CD4-positive, alpha-beta T cell treated with Interleukin-6 for 4 hours (primary cell): ENCODE measurements around the gene VWA5B1.

ENCODE experiments used
- DNase-seq: peaks from one replicate; pipeline ENCODE4 v3.0.0-alpha.2; 2020; ENCODE audit warnings: mixed read lengths

The VWA5B1 gene

DNA sequence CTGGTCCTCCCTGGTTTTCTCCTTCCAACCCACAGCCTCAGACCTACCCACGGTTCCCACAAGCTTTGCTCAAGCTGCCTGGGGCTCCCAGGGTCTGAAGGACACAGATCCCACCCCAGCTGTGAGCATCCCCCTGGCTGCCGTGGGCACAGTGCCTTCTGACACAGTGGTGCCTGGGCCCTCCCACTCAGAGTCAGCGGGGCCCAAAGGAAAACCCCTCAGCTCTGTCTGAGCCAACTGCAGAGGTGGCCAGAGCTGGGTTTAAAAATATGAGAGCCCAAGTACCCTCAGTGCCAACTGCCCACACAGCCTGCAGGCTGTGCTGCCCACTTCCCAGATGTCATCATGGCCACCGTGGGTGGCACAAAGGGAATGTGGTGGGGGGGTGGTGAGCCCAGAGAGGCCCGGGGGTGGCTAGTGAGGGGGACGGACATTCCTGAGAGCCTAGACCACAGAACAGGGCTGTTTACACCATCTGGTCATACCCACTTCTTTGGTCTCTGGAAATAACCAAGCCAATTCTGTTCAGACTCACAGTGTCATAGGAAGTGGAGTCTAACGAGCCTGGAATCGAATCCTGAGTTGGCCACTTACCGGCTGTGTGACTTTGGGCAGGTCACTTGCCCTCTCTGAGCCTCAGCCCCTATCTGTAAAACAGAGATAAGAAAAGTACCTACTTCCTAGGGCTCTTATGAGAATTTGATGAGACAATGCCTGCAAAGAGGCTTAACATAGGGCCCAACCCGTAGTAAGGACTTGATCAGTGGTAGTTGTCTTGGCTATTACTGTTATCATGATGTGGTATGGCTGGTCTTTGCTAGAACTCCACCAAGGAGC is 109.9 kb downstream of the VWA5B1 start:
- DNase-seq = no peak

DNA sequence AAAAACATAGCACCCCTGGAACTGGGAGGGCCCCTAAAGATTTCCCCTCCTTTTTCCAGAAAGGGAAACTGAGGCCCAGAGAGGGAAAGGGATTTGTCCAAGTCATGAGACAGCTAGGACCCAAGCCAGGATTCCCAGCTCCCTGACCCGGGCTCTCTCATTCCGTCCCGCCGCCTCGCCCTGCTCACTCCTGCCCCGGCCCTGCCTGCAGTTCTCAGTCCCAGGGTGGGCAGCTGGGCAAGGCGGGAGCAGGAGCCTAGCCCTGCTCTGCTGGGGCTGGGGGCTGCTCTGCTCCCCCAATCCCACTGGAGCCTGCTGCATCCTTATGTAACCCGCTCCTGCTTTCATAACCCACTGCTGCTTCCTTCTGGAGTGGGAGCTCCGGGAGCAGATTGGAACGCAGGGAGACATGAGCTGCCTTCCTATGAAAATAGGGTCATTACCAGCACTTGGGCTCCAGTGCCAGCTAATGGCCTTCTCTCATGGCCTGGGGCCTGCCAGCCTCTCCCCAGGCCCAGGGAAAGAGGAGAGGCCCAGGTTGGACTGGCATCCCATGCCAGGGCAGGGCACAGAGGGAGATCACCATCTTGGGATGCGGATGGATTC is 110.8 kb downstream of the VWA5B1 start:
- no peak for DNase-seq

DNA sequence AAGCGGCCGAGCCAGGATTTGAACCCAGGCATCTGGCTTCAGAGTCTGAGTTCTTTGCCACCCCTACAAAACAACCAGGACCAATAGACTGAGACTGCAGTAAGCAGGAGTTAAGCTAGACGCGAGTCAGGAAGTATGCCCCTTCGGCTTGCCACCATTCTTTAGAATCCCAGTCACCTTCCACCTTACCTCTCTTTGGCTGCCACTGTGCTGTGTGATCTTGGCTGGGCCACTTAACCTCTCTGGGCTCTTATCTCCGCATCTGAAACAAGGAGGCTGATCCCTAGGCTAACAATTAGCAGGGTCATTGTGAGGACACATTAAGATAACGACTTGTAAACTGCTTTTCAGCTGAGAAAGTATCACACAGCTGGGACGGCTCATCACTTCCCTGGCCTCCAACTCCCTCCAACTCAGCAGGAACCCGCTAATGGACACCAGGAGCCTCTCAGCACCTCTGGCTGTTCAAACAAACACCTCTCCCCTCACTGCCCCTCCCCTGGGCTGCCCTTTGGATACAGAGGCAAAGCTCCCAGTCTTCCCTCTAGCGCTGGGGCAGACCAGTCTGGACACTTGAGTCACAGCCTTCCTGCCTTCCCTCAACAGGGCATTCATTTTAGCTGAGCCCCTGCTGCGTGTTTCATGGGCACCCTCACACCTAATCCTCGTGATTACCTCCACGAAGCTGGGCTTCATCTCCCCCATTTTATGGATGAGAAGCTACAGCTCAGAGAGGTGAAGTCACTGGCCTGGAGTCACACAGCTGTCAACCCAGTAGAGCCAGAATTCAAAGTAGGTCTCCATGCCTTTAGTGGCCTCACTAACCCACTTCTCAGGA is 112.1 kb downstream of the VWA5B1 start:
- no peak for DNase-seq

DNA sequence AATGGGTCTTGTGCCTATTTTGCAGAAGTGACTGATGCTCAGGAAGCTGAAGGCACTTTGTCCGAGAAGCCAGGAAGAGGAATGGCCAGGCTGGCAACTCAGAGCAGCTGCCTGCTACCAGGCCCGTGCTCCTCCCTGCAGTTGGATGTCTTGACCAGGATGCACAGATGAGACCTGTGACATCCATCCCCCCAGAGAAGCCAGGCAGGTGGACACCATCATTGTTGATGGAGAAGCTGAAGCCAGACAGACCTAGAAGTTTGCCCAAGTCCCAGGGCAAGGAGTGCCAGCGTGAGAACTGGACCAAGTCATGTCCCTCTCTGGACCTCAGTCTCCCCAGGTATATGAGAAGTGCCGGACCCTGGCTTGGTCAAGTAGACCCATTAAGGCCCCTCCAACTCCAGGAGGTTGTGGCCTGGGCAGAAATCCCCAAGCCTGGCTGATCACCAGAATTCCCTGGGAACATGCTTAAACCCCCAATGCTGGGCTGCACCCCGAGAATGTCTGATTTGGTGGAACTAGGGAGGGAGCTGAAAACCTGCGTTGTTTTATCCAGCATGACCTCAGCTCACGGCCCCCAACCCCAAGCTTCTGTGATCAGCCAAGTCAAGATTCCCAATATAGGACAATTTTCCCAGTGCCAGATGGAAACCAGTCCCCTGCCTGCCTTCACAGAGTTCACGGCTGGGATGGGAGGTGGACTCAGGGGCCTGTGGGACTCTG is 112.9 kb downstream of the VWA5B1 start:
- DNase-seq = no peak

GRCh38 chr1:20404466-20404865 is 113.8 kb downstream of the VWA5B1 start:
- no peak for DNase-seq
